Ramos (cell line): ENCODE measurements around the gene UNC50.

Experiments used
- in situ Hi-C: fragments of 300-500 bp; cut with MboI; formaldehyde crosslinking; loops from one replicate; pipeline ENCODE4 v1.14.3; 2022; ENCODE audit warnings: low sequenced_read_pairs; ENCODE audit not compliant: unreplicated experiment

The UNC50 gene

DNA sequence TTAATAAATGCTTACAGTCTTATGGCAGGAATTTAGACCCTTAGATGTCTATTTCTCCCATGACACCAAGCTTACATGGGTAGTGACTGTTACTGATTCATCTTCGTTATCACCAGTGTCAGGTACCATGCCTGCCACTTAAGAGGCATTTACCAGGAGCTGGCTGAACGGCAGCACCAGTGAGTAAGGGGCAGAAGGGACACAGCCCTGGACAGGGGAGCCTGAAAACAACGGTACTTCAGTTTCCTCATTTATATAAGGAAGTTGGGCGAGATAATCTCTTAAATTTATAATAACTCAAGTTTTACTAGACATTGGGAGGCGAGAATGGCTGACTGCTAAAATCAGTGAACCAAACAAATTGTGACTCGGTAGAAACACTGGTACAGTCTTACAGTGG, 1.3 kb upstream of the UNC50 start:
- in situ Hi-C loops, result loop anchor here (10.0 kb wide), 1 partner anchor 192 kb away; no protein-coding TSS in a partner anchor

GRCh38 chr2:98607741-98608115, 661 bp upstream of the UNC50 start:
- in situ Hi-C loops, result loop anchor here (10.0 kb wide), 1 partner anchor 193 kb away; no protein-coding TSS in a partner anchor

GRCh38 chr2:98608962-98609604, 694 bp downstream of the UNC50 start:
- in situ Hi-C loops, result loop anchor here (10.0 kb wide), 1 partner anchor 194 kb away; no protein-coding TSS in a partner anchor

GRCh38 chr2:98614024-98614739, 5.8 kb downstream of the UNC50 start:
- in situ Hi-C loops, result no loop called here

GRCh38 chr2:98615481-98615880, 7.1 kb downstream of the UNC50 start:
- in situ Hi-C loops, result no loop called here

- in situ Hi-C loops, result no loop called here
Observed at GRCh38 chr2:98617149-98617548, 8.8 kb downstream of the UNC50 start.

DNA sequence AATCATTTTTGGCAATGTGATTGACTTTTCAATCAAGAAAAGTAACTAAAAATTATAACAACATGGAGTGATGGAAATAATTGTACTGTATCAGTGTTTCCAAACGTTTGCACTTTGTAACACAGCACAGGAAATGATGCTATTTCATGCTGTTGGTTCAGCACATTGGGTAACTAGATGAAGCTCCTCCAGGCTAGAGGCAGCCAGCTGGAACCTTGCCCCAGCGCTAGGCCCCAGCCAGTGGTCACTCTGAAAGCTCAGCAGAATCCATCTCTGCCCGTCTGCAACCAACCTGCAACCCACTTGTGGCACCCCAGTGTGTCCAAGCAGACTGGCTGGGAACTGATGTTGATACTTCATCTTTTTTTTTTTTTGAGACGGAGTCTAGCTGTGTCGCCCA, 15.3 kb downstream of the UNC50 start:
- in situ Hi-C loops, result no loop called here

GRCh38 chr2:98632351-98632750, 24.0 kb downstream of the UNC50 start:
- in situ Hi-C loops, result no loop called here

DNA sequence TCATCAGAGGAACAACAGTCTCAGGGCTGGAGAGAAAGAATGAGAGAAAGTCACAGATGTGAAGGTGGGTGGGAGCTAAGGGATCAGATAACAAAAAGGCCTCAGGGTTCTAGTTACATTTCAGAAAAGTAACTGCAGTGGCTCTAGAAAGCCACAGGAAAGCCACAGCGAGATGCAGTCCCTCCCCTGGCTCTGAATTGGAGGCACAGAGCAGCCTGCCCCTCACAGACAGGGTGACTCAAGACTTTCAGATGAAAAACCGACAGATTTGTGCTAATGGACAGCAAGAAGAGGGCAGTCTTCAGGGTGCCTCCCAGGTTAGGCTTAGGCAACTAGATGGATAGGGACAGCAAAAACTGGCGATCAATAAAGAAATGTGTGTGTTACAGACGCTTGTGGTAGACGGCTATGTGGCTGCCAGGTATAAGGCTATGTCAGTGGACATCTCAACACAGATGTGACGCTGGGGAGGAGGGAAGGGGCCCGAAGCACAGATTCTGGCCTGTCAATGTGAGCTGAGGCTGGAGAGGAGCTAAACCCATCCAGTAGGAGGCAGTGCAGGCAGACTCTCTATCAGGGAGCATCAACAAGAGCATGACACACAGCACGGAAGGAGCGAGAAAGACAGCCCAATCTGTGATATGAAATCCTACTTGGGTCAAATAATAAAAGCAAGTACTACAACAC, 26.2 kb downstream of the UNC50 start:
- in situ Hi-C loops, result no loop called here

DNA sequence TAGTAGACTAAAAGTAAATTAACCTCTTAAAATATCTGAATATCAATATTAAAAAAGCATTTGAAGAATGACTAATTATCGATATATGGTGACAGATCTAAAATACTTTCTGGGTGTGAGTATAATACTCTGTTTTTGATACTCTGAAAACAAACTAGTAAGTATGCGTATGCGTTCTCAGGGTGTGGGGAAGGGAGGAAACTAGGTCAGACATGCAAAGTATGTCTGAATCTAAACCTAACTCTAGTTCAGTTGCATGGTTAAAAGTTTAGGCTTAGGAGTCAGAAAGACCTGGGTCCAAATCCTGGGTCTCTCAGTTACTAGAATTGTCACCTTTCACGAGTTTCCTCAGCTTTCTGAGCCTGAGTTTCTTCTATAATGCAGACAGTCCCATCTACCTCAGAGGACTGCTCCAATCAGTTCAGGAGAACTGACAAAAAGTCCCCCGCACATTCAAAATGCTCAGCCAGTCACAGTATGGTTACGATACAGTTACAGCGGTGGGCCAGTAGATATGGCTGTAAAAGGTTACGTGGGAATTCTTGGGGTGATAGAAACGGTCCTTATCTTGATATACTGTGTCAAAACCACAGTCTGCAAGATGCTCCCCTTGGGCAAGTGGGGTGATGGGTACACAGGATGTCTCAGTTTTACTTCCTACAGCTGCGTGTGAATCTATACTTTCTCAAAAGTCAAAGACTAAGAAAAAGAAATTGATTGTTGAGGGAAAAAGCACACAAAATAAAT, 29.2 kb downstream of the UNC50 start:
- in situ Hi-C loops, result no loop called here

DNA sequence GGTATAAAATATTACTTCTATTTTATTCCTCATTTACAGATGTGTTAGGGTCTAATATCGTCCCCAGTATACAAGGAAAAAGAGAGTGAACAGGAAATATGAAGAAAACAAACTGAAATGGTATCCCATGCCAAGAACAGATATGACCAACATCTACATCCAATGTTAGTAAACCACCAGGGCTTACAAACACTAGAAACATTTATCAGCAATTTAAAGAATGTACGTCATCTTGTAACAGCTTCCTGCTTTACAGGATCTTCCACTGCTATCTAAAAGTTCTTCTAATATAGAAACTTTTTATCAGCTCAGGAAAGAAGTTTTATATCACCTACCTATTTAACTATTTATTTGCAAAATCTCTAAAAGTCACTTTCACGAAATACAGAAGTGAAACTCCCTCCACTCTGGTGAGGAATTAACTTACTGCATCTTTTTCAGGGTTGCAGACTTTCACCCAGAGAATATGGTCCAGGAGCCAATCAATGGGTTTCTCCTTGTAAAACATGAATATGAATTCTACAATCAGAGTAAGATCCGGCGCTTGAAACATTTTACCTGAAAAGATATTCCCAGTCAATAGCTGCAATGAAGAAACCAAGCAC, 35.2 kb downstream of the UNC50 start:
- in situ Hi-C loops, result loop anchor here (10.0 kb wide), 1 partner anchor 421 kb away; no protein-coding TSS in a partner anchor

DNA sequence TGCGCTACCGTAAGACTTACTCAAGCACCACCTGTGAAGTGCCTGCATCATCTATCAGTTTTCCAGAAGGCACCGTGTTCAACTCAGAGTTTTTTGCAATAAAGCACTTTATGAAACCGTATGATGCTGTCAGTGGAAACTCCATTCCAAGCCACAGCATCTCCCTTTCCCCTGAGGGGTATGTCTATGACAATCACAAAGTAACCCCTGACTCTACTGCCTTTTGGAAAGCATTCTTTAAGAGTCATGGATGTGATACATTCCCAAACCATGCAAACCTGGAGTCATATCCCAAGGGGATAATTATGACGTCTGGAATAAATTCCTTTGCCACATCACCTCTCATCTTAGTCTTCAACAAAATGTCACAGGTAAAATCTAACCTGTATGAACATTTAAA, 39.2 kb downstream of the UNC50 start:
- in situ Hi-C loops, result loop anchor here (10.0 kb wide), 1 partner anchor 417 kb away; no protein-coding TSS in a partner anchor

GRCh38 chr2:98648451-98648850, 40.1 kb downstream of the UNC50 start:
- in situ Hi-C loops, result loop anchor here (10.0 kb wide), 1 partner anchor 416 kb away; no protein-coding TSS in a partner anchor

- in situ Hi-C loops, result loop anchor here (10.0 kb wide), 1 partner anchor 415 kb away; no protein-coding TSS in a partner anchor
Observed at GRCh38 chr2:98649135-98649991, 41.0 kb downstream of the UNC50 start.

DNA sequence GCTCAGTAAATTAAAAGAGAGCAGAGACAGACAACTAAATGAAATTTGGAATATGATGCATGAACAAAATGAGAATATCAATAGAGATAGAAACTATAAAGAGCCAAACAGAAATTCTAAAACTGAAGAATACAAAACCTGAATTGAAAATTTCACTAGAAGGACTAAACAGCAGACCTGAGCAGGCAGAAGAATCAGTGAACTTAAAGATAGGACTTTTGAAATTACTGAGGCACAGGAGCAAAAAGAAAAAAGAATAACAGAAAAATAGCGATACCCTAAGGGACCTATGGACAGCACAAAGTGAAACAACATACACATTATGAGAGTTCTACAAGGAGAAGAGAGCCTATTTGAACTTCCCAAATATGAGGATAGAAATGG, 41.6 kb downstream of the UNC50 start:
- in situ Hi-C loops, result loop anchor here (5.0 to 10.0 kb wide), 2 partner anchors 187 to 415 kb away; no protein-coding TSS in a partner anchor

DNA sequence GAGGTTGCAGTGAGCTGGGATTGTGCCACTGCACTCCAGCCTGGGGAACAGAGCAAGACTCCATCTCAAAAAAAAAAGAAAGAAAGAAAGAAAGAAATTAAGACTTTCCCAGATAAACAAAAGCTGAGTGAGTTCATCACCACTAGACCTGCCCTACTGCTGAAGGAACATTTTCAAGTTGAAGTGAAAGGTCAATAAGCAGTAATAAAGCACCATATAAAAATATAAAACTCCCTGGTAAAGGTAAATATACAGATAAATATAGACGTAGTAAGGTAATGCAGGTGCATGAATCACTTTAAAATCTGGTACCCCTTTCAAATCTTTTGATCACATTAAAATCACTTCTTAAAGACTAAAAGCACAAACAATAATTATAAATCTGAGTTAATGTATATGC, 42.6 kb downstream of the UNC50 start:
- in situ Hi-C loops, result loop anchor here (5.0 kb wide), 1 partner anchor 186 kb away; no protein-coding TSS in a partner anchor

DNA sequence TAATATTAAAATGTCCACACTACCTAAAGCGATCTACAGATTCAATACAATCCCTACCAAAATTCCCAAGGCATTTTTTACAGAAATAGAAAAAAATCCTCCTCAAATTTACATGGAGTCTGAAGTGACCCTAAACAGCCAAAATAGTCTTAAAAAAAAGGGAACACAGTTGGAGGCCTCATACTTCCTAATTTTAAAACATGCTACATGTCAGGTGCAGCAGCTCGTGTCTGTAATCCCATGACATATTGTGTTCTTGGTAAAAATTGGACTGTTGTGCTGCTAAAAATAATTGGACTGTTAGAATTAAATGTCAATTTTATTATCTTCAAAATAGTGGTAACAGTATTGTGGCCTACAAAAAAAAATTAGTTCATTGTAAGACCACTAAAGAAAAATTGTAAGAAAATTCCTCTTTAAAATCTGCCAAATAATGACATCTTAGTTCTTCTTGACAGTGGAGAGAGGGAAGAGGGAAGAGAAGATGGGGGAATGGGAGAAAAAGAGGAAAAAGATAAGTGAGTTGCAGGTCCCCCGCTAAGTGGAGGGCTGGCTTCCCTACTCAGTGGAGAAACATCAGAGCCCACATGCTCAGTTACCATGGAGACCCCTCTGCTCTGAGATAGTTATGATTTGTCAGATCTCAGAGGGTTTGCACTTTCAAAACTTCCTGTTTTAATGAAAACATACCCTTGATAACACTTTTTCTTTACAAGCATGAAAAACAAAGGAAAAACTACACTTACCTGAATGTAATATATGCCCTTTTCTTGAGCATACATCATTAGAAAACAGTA, 46.5 kb downstream of the UNC50 start:
- in situ Hi-C loops, result loop anchor here (5.0 kb wide), 1 partner anchor 182 kb away; no protein-coding TSS in a partner anchor

DNA sequence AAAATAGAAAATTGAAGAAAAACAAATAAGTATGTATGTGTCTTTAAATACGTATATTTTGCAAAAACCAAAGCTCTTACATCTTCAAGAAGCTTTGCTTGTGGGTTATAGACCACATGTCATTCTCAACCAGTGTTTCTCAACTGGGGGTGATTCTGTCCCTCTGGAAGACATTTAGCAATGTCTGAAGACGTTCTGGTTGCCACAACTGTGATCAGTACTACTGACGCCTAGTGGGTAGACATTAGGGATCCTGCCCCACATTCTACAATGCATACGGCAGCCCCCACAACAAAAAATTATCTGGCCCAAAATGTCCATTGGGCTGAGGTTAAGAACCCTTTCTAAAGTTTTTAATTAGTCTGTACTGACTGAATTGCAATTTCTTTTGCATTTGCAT, 48.4 kb downstream of the UNC50 start:
- in situ Hi-C loops, result no loop called here
